Left colon (tissue), 2 donors: Measurements from ENCODE around the gene RGS9. TPM values are rescaled to one million over a fixed set of nuclear protein-coding genes. Genes with fewer than 3 reads are reported as not detected.

Experiments used
- ATAC-seq: fragments of 200-7000 bp; cut with Tn5 transposase; one replicate; pipeline ENCODE4 v1.9.1; 2020; ENCODE audit warnings: mild to moderate bottlenecking, moderate library complexity
- DNase-seq, 2 donors: peaks; one replicate each; pipeline ENCODE4 v3.0.0-alpha.2; 2020
- intact Hi-C, 2 donors: fragments of 100-400 bp; cut with DNase I in 1 of 2; cut with micrococcal nuclease in 1 of 2; formaldehyde crosslinking; loops; one replicate each; pipeline versions ENCODE4 v1.11.2 to v1.14.0; 2022; cut with DNase I, micrococcal nuclease
- total RNA-seq, 2 donors: library from RNA; stranded (reverse); fragmentation: NEBNext Ultra II Directional; extraction: Animal tissue kit (Norgen Biotek cat#: 25700); gene quantifications; one replicate each; pipeline ENCODE4 v1.2.1, GENCODE V29; 2021
- donor health status: DM: no; HTN: no; CAD: no.
- donor health status: DM: yes; HTN: yes; CAD: no.

The RGS9 gene
- total RNA-seq, 2 donors from 2014 or later, result 7.1 to 11.4 TPM

GRCh38 chr17:65271296-65271695, 134.1 kb downstream of the RGS9 start:
- intact Hi-C loops, result no loop called here
- DNase-seq (no peak), ATAC-seq (no peak)

Other genes with a start within 250 kb of the RGS9 start
- gene LRRC37A3, start 217.9 kb upstream of the RGS9 start, total RNA-seq, result 10 to 100 TPM; 12.7 to 15.5 TPM
- 10 to 100 TPM; 59.2 to 90.7 TPM for gene GNA13, start 80.6 kb upstream of the RGS9 start, total RNA-seq